Astrocyte of the cerebellum (primary cell): ENCODE measurements around the gene PCED1A.

ENCODE experiments used
- DNase-seq: peaks from one replicate; pipeline ENCODE4 v3.0.0-alpha.2; 2011; ENCODE audit warnings: low read depth
- H3K4me3 ChIP-seq: 2 replicates; pipeline ENCODE4 v1.5.1; 2011; ENCODE audit warnings: mild to moderate bottlenecking, low read depth, low read length, moderate library complexity
- CTCF ChIP-seq: IDR thresholded peaks from 2 replicates; pipeline ENCODE4 v1.5.1; 2012; ENCODE audit warnings: low read length, low read depth, moderate library complexity, mild to moderate bottlenecking; ENCODE audit errors: missing control alignments
- in situ Hi-C: cut with HindIII; loops from 2 replicates; pipeline ENCODE4 v1.10.0; 2017; ENCODE audit warnings: low sequenced_read_pairs

Gene PCED1A

GRCh38 chr20:2797136-2797983 is 43.1 kb downstream of the PCED1A start:
- no peak for TF ChIP-seq CTCF
- no peak for DNase-seq
- in situ Hi-C loops, result no loop called here
- no peak overlapping the region for H3K4me3 ChIP-seq

DNA sequence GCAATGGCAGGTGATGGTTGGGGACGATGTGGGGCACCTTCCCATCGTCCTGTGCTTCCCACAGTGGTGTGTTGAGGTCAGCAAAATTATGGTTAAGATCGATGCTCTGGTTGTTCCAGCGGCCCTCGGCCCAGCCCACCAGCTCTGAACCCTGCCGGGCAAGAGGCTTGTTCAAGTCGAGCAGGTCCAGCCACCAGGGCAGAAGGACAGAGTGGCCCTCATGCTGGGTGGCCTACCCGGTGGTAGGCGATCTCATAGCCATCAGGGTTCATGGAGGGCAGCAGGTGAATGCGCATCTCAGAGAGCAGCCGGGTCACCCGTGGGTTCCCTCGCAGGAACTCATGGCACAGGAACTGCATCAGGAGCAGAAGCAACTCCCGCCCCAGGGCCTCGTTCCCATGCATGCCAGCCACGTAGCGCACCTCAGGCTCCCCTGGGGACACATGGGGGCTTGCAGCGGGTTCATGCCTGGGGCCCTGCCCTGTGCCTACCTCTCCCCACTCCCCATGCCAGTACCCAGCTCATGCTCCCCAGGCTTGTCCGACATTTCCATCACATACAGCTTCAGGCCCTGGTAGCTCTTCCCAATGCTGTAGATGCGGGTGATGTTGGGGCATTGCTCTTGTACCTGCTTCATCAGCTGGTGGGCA is 44.3 kb downstream of the PCED1A start:
- DNase-seq, result no peak
- no peak for TF ChIP-seq CTCF
- in situ Hi-C loops, result no loop called here
- H3K4me3 ChIP-seq, result no peak overlapping the region

DNA sequence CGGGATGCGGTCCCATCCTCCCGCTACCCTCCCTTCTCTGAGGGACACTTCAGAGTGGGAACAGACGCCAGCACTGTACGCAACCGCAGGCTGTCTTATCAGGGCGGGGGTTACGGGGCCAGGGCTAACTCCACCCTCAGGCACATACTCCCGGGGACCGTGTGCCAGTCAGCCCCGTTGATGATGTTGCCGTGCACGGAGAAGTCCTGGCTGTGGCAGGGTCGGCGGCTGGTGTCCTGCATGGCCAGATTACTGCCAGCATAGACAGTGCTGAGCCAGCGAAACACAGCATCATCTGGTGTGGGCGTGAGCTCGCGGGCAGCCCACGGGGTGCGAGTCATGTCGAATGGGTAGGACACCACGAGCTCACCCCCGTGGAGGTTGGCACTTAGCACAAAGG is 45.0 kb downstream of the PCED1A start:
- DNase-seq, result no peak
- no peak overlapping the region for H3K4me3 ChIP-seq
- in situ Hi-C loops, result no loop called here
- TF ChIP-seq CTCF, result no peak

- no peak overlapping the region for H3K4me3 ChIP-seq
- in situ Hi-C loops, result no loop called here
- no peak for TF ChIP-seq CTCF
- no peak for DNase-seq
Measured at GRCh38 chr20:2794866-2795447, 45.5 kb downstream of the PCED1A start.

- TF ChIP-seq CTCF, result no peak
- in situ Hi-C loops, result no loop called here
- no peak for DNase-seq
Measured at GRCh38 chr20:2794202-2794748, 46.2 kb downstream of the PCED1A start.

GRCh38 chr20:2793471-2793870 is 47.0 kb downstream of the PCED1A start:
- in situ Hi-C loops, result no loop called here
- DNase-seq, result no peak
- no peak for TF ChIP-seq CTCF
- H3K4me3 ChIP-seq, result no peak overlapping the region

More at GRCh38 chr20:2794202-2794748, 46.2 kb downstream of the PCED1A start:
- H3K4me3 ChIP-seq, result no peak overlapping the region
